NT2/D1 (cell line): ENCODE measurements around the gene SRA1.

Experiments used
- DNase-seq: peaks from one replicate; pipeline ENCODE4 v3.0.0-alpha.2; 2011; ENCODE audit warnings: low read depth, low spot score
- H3K27me3 ChIP-seq: 2 replicates; pipeline ENCODE4 v1.6.0; 2011; ENCODE audit warnings: mild to moderate bottlenecking; ENCODE audit not compliant: insufficient read length, insufficient read depth
- H3K36me3 ChIP-seq: 2 replicates; pipeline ENCODE4 v1.6.1; 2011; ENCODE audit warnings: mild to moderate bottlenecking, low read length, mixed read lengths; ENCODE audit not compliant: insufficient read depth, insufficient read length
- H3K4me1 ChIP-seq: 2 replicates; pipeline ENCODE4 v1.5.1; 2011; ENCODE audit not compliant: insufficient read depth, insufficient read length
- H3K4me3 ChIP-seq: 2 replicates; pipeline ENCODE4 v1.5.1; 2011; ENCODE audit warnings: low read depth; ENCODE audit not compliant: insufficient read length
- H3K9ac ChIP-seq: 2 replicates; pipeline ENCODE4 v1.6.0; 2011; ENCODE audit warnings: low read depth; ENCODE audit not compliant: insufficient read length
- H3K9me3 ChIP-seq: 2 replicates; pipeline ENCODE4 v1.5.1; 2011; ENCODE audit warnings: mild to moderate bottlenecking, low read length; ENCODE audit not compliant: insufficient read depth
- SUZ12 ChIP-seq: IDR thresholded peaks from 2 replicates; pipeline ENCODE4 v1.6.1; 2011; ENCODE audit not compliant: insufficient read length, insufficient read depth; ENCODE audit errors: extremely low read depth
- YY1 ChIP-seq: IDR thresholded peaks from 2 replicates; pipeline ENCODE4 v1.6.1; 2011; ENCODE audit not compliant: insufficient read length, insufficient read depth
- ZNF274 ChIP-seq: IDR thresholded peaks from 2 replicates; pipeline ENCODE4 v1.6.1; 2011; ENCODE audit warnings: mild to moderate bottlenecking, low read depth, low read length

Gene SRA1

DNA sequence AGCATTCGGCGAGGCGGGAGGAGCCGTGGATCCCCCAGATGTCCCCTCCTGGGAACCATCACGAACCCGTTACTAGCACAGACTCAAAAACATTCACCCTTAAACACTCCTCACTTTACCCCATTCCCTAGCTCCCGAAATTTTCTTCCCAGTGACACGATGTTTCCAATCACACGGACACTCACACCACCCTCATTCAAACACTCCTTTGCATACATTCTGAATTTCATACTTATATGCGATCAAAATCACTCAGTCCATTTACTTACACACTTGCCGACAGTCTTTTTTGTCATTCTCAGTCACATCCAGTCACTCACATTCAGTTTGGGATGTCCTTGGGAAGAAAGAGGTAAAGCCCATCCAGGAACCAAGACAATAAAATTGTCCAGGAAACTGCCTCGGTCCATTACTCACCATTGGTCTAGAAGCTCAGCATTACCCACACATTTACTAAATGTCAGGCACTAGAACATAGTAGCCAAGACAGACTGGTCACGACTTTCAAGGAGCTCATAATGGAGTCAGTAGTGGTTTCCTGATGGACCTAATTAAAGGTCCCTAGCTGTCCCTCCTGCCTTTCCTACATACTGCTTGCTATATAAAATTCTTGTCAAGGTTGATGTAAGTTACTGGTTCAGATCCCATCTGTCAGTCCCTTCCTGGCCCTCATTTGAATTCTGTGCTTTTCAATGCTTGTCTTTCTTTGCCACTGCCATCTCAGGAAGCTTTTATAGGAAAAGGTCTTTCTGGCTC, 7.9 kb upstream of the SRA1 start:
- Histone ChIP-seq H3K27me3 (no peaks in the 10 kb centered on the region), H3K9me3 (no peaks in the 10 kb centered on the region), H3K4me3 (peak overlapping the region; percentile 85), H3K36me3 (peaks cover 51% of the 10 kb centered on the region), H3K4me1 (peaks cover 12% of the 10 kb centered on the region), H3K9ac (peak overlapping the region; percentile 90)
- TF ChIP-seq ZNF274: no peak
- TF ChIP-seq SUZ12: no peak
- TF ChIP-seq YY1: no peak
- DNase-seq: no peak

- Histone ChIP-seq H3K9me3 (no peaks in the 10 kb centered on the region), H3K4me3 (peak within 1 kb of the TSS; percentile 85), H3K4me1 (peaks cover 12% of the 10 kb centered on the region), H3K27me3 (no peaks in the 10 kb centered on the region), H3K9ac (peak within 1 kb of the TSS; percentile 90), H3K36me3 (peaks cover 54% of the 10 kb centered on the region)
- TF ChIP-seq ZNF274: no peak
- TF ChIP-seq YY1: peak; percentile 88
- peak; percentile 83 for DNase-seq
Observed at GRCh38 chr5:140564196-140565023, 7.1 kb upstream of the SRA1 start, which contains the start of the genes APBB3 and SLC35A4. Gene APBB3 (minus strand): TSS chr5:140564598. CDS start chr5:140564245, 353 bp downstream. Gene SLC35A4 (plus strand): TSS chr5:140564828. CDS start chr5:140567170, 2,342 bp downstream.

DNA sequence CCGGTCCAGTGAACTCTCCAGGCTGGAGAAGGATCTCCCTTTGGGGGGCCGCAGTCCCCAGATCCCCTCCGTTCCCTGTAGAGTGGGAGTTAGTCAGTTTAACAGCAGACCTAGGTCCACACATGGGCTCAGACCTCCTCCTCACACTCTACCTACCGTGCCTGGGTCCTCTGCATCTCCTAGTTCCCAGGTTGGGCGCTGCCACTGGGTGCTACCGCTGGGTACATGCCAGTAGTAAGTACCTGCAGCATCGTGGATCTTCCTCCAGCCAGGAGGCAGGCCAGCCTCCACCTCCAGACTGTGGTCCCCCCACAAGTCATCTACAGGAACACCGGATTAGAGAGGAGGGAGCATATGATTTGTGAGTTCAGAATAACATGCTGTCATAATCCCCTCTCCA, 6.3 kb upstream of the SRA1 start:
- H3K36me3 ChIP-seq: peaks cover 56% of the 10 kb centered on the region
- H3K9ac ChIP-seq: peak overlapping the region; percentile 90
- H3K4me3 ChIP-seq: peak overlapping the region; percentile 85
- DNase-seq: no peak
- no peaks in the 10 kb centered on the region for H3K9me3 ChIP-seq
- TF ChIP-seq ZNF274 (no peak), SUZ12 (no peak), YY1 (no peak)
- H3K4me1 ChIP-seq: peaks cover 10% of the 10 kb centered on the region
- H3K27me3 ChIP-seq: no peaks in the 10 kb centered on the region

GRCh38 chr5:140561753-140562523, 4.7 kb upstream of the SRA1 start:
- H3K27me3 ChIP-seq: no peaks in the 10 kb centered on the region
- H3K9me3 ChIP-seq: no peaks in the 10 kb centered on the region
- TF ChIP-seq ZNF274 (no peak), SUZ12 (no peak), YY1 (no peak)
- H3K4me1 ChIP-seq: peaks cover 6% of the 10 kb centered on the region
- no peak overlapping the region for H3K4me3 ChIP-seq
- H3K36me3 ChIP-seq: peaks cover 41% of the 10 kb centered on the region
- no peak overlapping the region for H3K9ac ChIP-seq
- DNase-seq: no peak

DNA sequence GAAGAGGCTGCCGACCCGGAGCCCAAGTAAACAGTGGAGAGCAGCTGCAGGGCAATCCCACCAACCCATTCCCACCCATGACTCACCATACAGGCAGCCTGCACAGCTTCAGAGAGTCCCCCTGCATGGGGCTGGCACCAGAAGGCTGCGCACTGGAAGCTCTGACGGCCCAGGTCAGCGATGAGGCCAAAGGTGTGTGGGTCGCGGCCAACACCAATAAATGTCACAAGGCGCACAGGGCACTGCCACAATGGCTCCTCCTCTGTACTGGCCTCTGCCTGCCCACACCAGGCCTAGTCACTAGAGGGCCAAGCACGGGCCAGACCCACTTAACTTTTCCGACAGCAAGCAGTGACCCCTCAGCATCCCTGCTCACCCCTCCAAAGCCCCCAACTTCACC, 3.0 kb upstream of the SRA1 start:
- peaks cover 36% of the 10 kb centered on the region for H3K36me3 ChIP-seq
- H3K9ac ChIP-seq: no peak overlapping the region
- H3K4me1 ChIP-seq: peaks cover 3% of the 10 kb centered on the region
- no peaks in the 10 kb centered on the region for H3K27me3 ChIP-seq
- no peaks in the 10 kb centered on the region for H3K9me3 ChIP-seq
- DNase-seq: no peak
- no peak for TF ChIP-seq SUZ12
- no peak for TF ChIP-seq YY1
- TF ChIP-seq ZNF274: no peak
- H3K4me3 ChIP-seq: no peak overlapping the region

DNA sequence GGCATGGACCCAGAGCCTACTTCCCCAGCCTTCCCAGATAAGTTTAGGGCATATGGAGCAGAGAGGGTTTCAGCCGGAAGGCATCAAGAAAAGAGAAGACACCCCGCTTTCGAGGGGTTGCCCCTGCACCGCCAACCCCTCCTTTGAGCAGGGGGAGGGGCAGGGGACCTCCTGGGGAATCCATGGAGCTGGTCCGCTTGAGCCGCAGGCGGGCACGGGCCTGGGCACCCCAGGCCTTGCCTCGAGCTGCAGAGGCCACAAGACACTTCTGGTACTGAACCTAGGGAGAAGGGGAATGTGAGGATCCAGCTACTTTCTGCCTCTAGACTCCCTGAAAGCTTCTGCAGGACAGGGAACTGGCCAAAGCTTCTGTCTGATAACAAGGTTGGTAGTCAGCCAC, 1.3 kb upstream of the SRA1 start:
- H3K36me3 ChIP-seq: peaks cover 46% of the 10 kb centered on the region
- H3K9me3 ChIP-seq: no peaks in the 10 kb centered on the region
- no peak overlapping the region for H3K4me3 ChIP-seq
- no peak for DNase-seq
- no peak for TF ChIP-seq SUZ12
- no peak for TF ChIP-seq YY1
- TF ChIP-seq ZNF274: no peak
- no peak overlapping the region for H3K9ac ChIP-seq
- H3K27me3 ChIP-seq: no peaks in the 10 kb centered on the region
- H3K4me1 ChIP-seq: peaks cover 3% of the 10 kb centered on the region

DNA sequence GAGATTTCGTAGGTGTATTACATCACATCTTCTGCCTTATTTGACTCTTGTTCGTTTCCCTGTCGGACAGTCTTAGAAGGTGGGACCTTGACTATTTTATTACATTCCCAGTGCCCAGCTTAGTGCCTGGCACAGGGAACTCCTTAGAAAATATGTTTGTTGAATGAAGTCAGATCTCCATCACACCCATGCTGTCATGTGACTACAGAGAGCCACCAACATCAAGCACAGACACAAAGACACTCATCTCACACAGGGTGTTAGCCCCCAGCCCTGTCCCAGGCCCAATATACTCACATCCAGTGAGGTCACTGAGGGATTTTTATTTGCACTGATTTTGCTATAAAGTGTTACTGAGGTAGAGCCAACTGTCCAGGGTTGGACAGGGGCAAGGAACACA, 692 bp upstream of the SRA1 start:
- H3K27me3 ChIP-seq: no peaks in the 10 kb centered on the region
- peak overlapping the region; percentile 93 for H3K9ac ChIP-seq
- no peaks in the 10 kb centered on the region for H3K9me3 ChIP-seq
- peaks cover 52% of the 10 kb centered on the region for H3K36me3 ChIP-seq
- H3K4me1 ChIP-seq: peaks cover 2% of the 10 kb centered on the region
- no peak for DNase-seq
- no peak for TF ChIP-seq SUZ12
- no peak overlapping the region for H3K4me3 ChIP-seq
